WI38 (cell line): ENCODE results near the gene IKZF4.
A peak's percentile ranks its signal among the peaks of the same experiment; 100 is the strongest.
"Not testable (repeated sequence)": the region's sequence is repeated elsewhere in the genome, so short reads cannot be mapped to it uniquely, and the experiment has no call there.

Experiments
- H3K4me3 ChIP-seq: 2 replicates; pipeline ENCODE4 v1.5.1; 2011; ENCODE audit warnings: low read depth, mild to moderate bottlenecking, control low read depth, low read length
- TF ChIP-seq, protein P1 (sequence below): IDR thresholded peaks from 2 replicates; pipeline ENCODE4 v1.5.1; 2012; ENCODE audit warnings: low read depth, mild to moderate bottlenecking, control low read depth, low read length

The IKZF4 gene

GRCh38 chr12:56040963-56041551 is 20.2 kb downstream of the IKZF4 start:
- peak overlapping the region; percentile 97 for H3K4me3 ChIP-seq
- TF ChIP-seq, protein P1, sequence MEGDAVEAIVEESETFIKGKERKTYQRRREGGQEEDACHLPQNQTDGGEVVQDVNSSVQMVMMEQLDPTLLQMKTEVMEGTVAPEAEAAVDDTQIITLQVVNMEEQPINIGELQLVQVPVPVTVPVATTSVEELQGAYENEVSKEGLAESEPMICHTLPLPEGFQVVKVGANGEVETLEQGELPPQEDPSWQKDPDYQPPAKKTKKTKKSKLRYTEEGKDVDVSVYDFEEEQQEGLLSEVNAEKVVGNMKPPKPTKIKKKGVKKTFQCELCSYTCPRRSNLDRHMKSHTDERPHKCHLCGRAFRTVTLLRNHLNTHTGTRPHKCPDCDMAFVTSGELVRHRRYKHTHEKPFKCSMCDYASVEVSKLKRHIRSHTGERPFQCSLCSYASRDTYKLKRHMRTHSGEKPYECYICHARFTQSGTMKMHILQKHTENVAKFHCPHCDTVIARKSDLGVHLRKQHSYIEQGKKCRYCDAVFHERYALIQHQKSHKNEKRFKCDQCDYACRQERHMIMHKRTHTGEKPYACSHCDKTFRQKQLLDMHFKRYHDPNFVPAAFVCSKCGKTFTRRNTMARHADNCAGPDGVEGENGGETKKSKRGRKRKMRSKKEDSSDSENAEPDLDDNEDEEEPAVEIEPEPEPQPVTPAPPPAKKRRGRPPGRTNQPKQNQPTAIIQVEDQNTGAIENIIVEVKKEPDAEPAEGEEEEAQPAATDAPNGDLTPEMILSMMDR = no peak

DNA sequence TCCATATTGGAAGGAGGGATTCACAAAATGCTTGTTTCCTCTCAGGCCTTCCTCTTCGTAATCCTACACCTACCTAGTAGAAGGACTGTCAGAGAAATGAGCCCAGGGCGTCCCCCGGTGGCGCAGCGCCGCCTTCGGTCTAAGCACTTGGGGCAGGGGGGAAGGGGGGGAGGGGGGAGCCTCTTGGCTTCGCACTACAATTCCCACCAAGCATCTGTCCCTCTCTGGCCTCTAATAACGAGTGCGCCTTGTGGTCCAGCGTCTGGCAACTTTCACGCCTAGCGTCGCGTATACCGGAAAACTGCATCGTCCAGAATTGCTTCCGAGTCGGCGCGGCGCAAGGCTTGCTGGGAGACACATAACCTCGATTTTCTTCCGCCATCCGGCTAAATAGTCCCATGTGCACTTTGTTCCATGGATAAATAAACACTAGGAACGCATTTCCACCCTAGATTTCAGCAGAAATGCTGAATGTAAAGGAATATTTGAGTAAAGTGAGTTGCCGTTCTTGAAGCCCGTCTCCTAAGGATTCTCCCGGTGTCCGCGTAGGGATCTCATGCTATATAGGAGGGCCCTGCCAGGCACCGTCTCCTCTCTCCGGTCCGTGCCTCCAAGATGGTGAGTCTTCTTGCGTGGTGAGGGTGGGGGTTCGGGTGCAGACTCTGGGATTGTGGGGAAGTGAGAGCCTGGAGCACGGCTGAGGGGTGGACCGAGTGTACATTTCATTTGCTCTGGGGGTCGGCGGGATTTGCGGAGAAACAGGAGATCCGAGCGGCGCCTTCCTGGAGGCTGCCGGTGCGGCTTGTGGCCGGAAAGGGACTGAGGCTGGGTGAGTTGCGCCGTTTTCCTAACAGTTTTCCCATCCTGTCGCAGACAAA is 20.9 kb downstream of the IKZF4 start, which contains the start of gene RPS26:
Gene RPS26, plus strand, starts transcription at position 367 of the 878 bp plus-strand sequence. Its CDS starts 249 bp downstream, at position 616.
- TF ChIP-seq, protein P1 = peak; percentile 20; the same call in 1 of the 2 replicates
- peak within 1 kb of the TSS; percentile 97 for H3K4me3 ChIP-seq

GRCh38 chr12:56042430-56042813 is 21.6 kb downstream of the IKZF4 start:
- H3K4me3 ChIP-seq = peak overlapping the region; percentile 97

DNA sequence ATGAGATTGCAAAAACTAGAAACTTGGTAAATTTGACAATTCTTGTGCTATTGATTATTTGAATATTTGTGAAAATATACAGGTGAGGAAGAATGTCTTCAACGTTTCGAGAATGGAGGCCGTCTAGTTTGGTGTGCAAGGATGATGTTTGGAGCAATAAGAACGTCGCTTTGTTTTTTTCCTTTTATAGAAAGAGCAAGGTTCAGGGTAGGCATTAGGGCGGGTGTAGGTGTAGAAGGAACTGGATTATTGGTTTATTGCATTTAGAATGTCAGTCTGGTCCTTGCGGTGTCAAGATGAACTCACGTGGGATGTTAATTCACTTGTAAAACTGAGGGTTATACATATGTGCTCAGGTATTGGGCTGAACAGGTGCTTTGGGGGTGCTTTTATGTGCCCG is 22.0 kb downstream of the IKZF4 start:
- TF ChIP-seq, protein P1 = no peak

DNA sequence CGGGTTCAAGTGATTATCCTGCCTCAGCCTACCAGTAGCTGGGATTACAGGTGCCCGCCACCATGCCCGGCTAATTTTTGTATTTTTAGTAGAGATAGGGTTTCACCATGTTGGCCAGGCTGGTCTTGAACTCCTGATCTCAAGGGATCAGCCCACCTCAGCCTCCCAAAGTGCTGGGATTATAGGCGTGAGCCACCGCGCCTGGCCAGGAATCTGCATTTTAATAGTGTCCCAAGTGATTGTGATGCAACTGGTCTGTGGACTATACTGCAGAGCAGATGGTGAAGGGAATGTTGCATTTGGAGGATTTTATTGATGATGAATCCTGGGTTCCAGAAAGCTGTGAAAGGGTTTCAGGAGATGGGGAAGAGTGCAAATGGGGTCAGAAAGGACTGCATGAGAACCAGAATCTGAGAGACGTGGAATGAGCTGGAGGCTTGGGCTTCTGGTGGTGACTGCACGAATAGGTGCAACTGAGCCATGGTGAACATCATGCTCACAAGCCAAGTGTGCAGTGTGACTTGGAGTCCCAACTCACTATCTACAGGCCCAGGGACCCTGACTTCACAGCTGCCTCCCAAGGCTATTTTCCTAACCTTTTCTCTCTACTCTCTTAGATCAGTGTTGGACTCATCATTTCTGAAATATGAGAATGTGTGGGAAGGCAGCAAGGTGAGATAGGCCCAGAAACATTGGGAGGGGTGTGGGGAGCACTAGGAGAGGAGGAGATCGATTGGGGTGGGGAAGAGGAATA is 25.4 kb downstream of the IKZF4 start:
- TF ChIP-seq, protein P1 = no peak
- no peak overlapping the region for H3K4me3 ChIP-seq

More for the DNA sequence above, 22.0 kb downstream of the IKZF4 start:
- H3K4me3 ChIP-seq = peak overlapping the region; percentile 97

GRCh38 chr12:56053407-56053893 is 32.6 kb downstream of the IKZF4 start:
- H3K4me3 ChIP-seq = no peak overlapping the region
- TF ChIP-seq, protein P1 = no peak

GRCh38 chr12:56059964-56060363 is 39.1 kb downstream of the IKZF4 start:
- not testable (repeated sequence) for H3K4me3 ChIP-seq

DNA sequence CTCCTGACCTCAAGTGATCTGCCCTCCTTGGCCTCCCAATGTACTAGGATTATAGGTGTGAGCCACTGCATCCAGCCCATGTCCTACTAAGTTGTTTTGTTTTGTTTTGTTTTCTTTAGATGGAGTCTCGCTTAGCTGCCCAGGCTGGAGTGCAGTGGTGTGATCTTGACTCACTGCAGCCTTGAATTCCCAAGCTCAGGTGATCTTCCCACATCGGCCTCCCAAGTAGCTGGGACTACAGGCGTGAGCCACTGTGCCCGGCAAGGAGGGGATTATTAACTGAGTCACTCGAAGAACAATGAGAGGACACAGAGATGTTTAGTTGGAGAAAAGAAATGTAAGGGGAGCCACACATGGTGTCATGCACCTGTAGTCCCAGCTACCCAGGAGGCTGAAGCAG is 41.1 kb downstream of the IKZF4 start:
- TF ChIP-seq, protein P1 = no peak
- no peak overlapping the region for H3K4me3 ChIP-seq
